ENCODE data around the gene GCLC. TPM values are rescaled to one million over a fixed set of nuclear protein-coding genes. Genes with fewer than 3 reads are reported as not detected.

The GCLC gene
- total RNA-seq, 1 donor = 19.5 TPM

GRCh38 chr6:53541900-53542299 lies 3.0 kb downstream of the GCLC start:
- Histone ChIP-seq H3K27me3 (ENCODE audit: insufficient read depth, low read length) (no peaks in the 10 kb centered on the region), H3K4me3 (ENCODE audit: low read length) (no peak overlapping the region), H3K4me1 (ENCODE audit: insufficient read depth, low read length) (peaks cover 26% of the 10 kb centered on the region), H3K9me3 (ENCODE audit: low read depth, low read length) (no peaks in the 10 kb centered on the region)

GRCh38 chr6:53540129-53540692 lies 4.7 kb downstream of the GCLC start:
- no peaks in the 10 kb centered on the region for H3K27me3 ChIP-seq (ENCODE audit: insufficient read depth, low read length)
- peaks cover 26% of the 10 kb centered on the region for H3K4me1 ChIP-seq (ENCODE audit: insufficient read depth, low read length)
- H3K9me3 ChIP-seq (ENCODE audit: low read depth, low read length) = no peaks in the 10 kb centered on the region
- no peak overlapping the region for H3K4me3 ChIP-seq (ENCODE audit: low read length)

GRCh38 chr6:53539561-53539960 lies 5.3 kb downstream of the GCLC start:
- Histone ChIP-seq H3K4me1 (ENCODE audit: insufficient read depth, low read length) (peaks cover 26% of the 10 kb centered on the region), H3K4me3 (ENCODE audit: low read length) (no peak overlapping the region), H3K27me3 (ENCODE audit: insufficient read depth, low read length) (no peaks in the 10 kb centered on the region), H3K9me3 (ENCODE audit: low read depth, low read length) (no peaks in the 10 kb centered on the region)

GRCh38 chr6:53536561-53536960 lies 8.3 kb downstream of the GCLC start:
- no peak overlapping the region for H3K4me3 ChIP-seq (ENCODE audit: low read length)
- H3K4me1 ChIP-seq (ENCODE audit: insufficient read depth, low read length) = peaks cover 22% of the 10 kb centered on the region
- no peaks in the 10 kb centered on the region for H3K27me3 ChIP-seq (ENCODE audit: insufficient read depth, low read length)
- no peaks in the 10 kb centered on the region for H3K9me3 ChIP-seq (ENCODE audit: low read depth, low read length)

GRCh38 chr6:53532942-53533341 lies 12.0 kb downstream of the GCLC start:
- Histone ChIP-seq H3K4me1 (ENCODE audit: insufficient read depth, low read length) (peaks cover 15% of the 10 kb centered on the region), H3K9me3 (ENCODE audit: low read depth, low read length) (no peaks in the 10 kb centered on the region), H3K27me3 (ENCODE audit: insufficient read depth, low read length) (no peaks in the 10 kb centered on the region), H3K4me3 (ENCODE audit: low read length) (no peak overlapping the region)

- Histone ChIP-seq H3K27me3 (ENCODE audit: insufficient read depth, low read length) (no peaks in the 10 kb centered on the region), H3K9me3 (ENCODE audit: low read depth, low read length) (no peaks in the 10 kb centered on the region), H3K4me1 (ENCODE audit: insufficient read depth, low read length) (peaks cover 15% of the 10 kb centered on the region), H3K4me3 (ENCODE audit: low read length) (no peak overlapping the region)
Measured at GRCh38 chr6:53532061-53532797, 12.7 kb downstream of the GCLC start.

- Histone ChIP-seq H3K9me3 (ENCODE audit: low read depth, low read length) (no peaks in the 10 kb centered on the region), H3K27me3 (ENCODE audit: insufficient read depth, low read length) (no peaks in the 10 kb centered on the region), H3K4me3 (ENCODE audit: low read length) (no peak overlapping the region), H3K4me1 (ENCODE audit: insufficient read depth, low read length) (peaks cover 15% of the 10 kb centered on the region)
Measured at GRCh38 chr6:53530780-53531386, 14.0 kb downstream of the GCLC start.

GRCh38 chr6:53530346-53530745 lies 14.6 kb downstream of the GCLC start:
- no peak overlapping the region for H3K4me3 ChIP-seq (ENCODE audit: low read length)
- no peaks in the 10 kb centered on the region for H3K27me3 ChIP-seq (ENCODE audit: insufficient read depth, low read length)
- peaks cover 15% of the 10 kb centered on the region for H3K4me1 ChIP-seq (ENCODE audit: insufficient read depth, low read length)
- no peaks in the 10 kb centered on the region for H3K9me3 ChIP-seq (ENCODE audit: low read depth, low read length)

- Histone ChIP-seq H3K4me1 (ENCODE audit: insufficient read depth, low read length) (peaks cover 15% of the 10 kb centered on the region), H3K4me3 (ENCODE audit: low read length) (no peak overlapping the region), H3K9me3 (ENCODE audit: low read depth, low read length) (no peaks in the 10 kb centered on the region), H3K27me3 (ENCODE audit: insufficient read depth, low read length) (no peaks in the 10 kb centered on the region)
Measured at GRCh38 chr6:53529324-53530036, 15.4 kb downstream of the GCLC start.

- Histone ChIP-seq H3K27me3 (ENCODE audit: insufficient read depth, low read length) (no peaks in the 10 kb centered on the region), H3K4me1 (ENCODE audit: insufficient read depth, low read length) (peaks cover 9% of the 10 kb centered on the region), H3K4me3 (ENCODE audit: low read length) (no peak overlapping the region), H3K9me3 (ENCODE audit: low read depth, low read length) (no peaks in the 10 kb centered on the region)
Measured at GRCh38 chr6:53528107-53528506, 16.8 kb downstream of the GCLC start.

- H3K4me1 ChIP-seq (ENCODE audit: insufficient read depth, low read length) = peaks cover 3% of the 10 kb centered on the region
- H3K27me3 ChIP-seq (ENCODE audit: insufficient read depth, low read length) = no peaks in the 10 kb centered on the region
- H3K9me3 ChIP-seq (ENCODE audit: low read depth, low read length) = no peaks in the 10 kb centered on the region
- H3K4me3 ChIP-seq (ENCODE audit: low read length) = no peak overlapping the region
Measured at GRCh38 chr6:53527249-53527765, 17.6 kb downstream of the GCLC start.

GRCh38 chr6:53526000-53526399 lies 18.9 kb downstream of the GCLC start:
- no peaks in the 10 kb centered on the region for H3K9me3 ChIP-seq (ENCODE audit: low read depth, low read length)
- no peaks in the 10 kb centered on the region for H3K4me1 ChIP-seq (ENCODE audit: insufficient read depth, low read length)
- no peak overlapping the region for H3K4me3 ChIP-seq (ENCODE audit: low read length)
- H3K27me3 ChIP-seq (ENCODE audit: insufficient read depth, low read length) = no peaks in the 10 kb centered on the region

GRCh38 chr6:53524455-53524815 lies 20.5 kb downstream of the GCLC start:
- no peaks in the 10 kb centered on the region for H3K27me3 ChIP-seq (ENCODE audit: insufficient read depth, low read length)
- H3K4me3 ChIP-seq (ENCODE audit: low read length) = no peak overlapping the region
- no peaks in the 10 kb centered on the region for H3K9me3 ChIP-seq (ENCODE audit: low read depth, low read length)
- no peaks in the 10 kb centered on the region for H3K4me1 ChIP-seq (ENCODE audit: insufficient read depth, low read length)

- Histone ChIP-seq H3K4me1 (ENCODE audit: insufficient read depth, low read length) (no peaks in the 10 kb centered on the region), H3K9me3 (ENCODE audit: low read depth, low read length) (no peaks in the 10 kb centered on the region), H3K27me3 (ENCODE audit: insufficient read depth, low read length) (no peaks in the 10 kb centered on the region), H3K4me3 (ENCODE audit: low read length) (no peak overlapping the region)
Measured at GRCh38 chr6:53523511-53524454, 21.1 kb downstream of the GCLC start.
